ENCODE data around the gene SLC6A1. TPM values are rescaled to one million over a fixed set of nuclear protein-coding genes. Genes with fewer than 3 reads are reported as not detected.

The SLC6A1 gene
- total RNA-seq, 1 donor from 2014 or later, result not detected

DNA sequence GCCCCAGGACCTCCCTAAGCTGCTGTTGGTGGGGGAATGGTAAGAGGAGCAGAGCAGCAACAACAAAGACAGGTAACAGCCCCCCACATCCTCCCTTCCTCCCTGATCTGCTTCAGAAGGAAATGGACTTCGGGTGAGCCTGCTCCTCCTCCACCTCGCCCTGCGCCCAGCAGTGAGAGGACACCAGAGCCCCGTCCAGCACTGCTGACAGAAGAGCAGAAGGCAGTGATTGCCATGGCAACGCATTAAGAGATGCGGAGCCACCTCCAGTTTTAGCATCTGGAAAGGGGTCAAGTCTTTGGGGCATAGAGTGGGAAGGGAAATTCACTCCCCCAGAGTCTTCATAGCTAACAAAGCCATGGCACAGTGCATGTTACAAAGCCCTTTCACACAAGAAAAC lies 84.2 kb downstream of the SLC6A1 start:
- H3K4me3 Mint-ChIP-seq, result no peak overlapping the region
- H3K36me3 Mint-ChIP-seq (ENCODE audit: low read depth), result no peaks in the 10 kb centered on the region
- intact Hi-C loops (cut with micrococcal nuclease), result no loop called here
- TF ChIP-seq, protein P1, sequence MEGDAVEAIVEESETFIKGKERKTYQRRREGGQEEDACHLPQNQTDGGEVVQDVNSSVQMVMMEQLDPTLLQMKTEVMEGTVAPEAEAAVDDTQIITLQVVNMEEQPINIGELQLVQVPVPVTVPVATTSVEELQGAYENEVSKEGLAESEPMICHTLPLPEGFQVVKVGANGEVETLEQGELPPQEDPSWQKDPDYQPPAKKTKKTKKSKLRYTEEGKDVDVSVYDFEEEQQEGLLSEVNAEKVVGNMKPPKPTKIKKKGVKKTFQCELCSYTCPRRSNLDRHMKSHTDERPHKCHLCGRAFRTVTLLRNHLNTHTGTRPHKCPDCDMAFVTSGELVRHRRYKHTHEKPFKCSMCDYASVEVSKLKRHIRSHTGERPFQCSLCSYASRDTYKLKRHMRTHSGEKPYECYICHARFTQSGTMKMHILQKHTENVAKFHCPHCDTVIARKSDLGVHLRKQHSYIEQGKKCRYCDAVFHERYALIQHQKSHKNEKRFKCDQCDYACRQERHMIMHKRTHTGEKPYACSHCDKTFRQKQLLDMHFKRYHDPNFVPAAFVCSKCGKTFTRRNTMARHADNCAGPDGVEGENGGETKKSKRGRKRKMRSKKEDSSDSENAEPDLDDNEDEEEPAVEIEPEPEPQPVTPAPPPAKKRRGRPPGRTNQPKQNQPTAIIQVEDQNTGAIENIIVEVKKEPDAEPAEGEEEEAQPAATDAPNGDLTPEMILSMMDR (IDR thresholded peaks at IDR 0.05), result no peak
- ChIA-PET POLR2A (no interaction called here), CTCF (no interaction called here)
- H3K4me1 Mint-ChIP-seq, result peaks cover 7% of the 10 kb centered on the region
- H3K27me3 Mint-ChIP-seq, result peaks cover 11% of the 10 kb centered on the region
- DNase-seq (no peak), ATAC-seq (ENCODE audit: low read depth) (no peak)
- H3K27ac Mint-ChIP-seq, result no peak overlapping the region
- H3K9me3 Mint-ChIP-seq, result no peaks in the 10 kb centered on the region

DNA sequence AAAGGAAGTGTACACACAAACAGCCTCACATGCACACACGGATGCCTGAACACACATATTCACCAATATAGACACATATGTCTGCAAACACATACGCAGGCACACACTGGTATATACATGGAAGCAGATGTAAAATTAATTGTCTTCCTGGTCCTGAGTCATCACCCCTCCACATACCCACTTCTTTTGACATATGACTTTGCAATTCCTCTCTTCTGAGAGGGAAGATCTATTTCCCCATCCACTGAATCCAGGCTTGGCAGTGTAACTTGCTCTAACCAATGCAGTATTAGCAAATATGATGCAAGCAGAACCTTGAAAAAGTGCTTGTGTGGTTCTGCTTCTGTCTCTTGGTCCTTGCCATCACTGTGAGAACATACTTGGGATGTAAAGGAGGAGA lies 84.9 kb downstream of the SLC6A1 start:
- Mint-ChIP-seq H3K36me3 (ENCODE audit: low read depth) (no peaks in the 10 kb centered on the region), H3K4me3 (no peak overlapping the region), H3K27ac (no peak overlapping the region), H3K4me1 (peaks cover 7% of the 10 kb centered on the region), H3K9me3 (no peaks in the 10 kb centered on the region), H3K27me3 (peaks cover 11% of the 10 kb centered on the region)
- ChIA-PET POLR2A (no interaction called here), CTCF (no interaction called here)
- TF ChIP-seq, protein P1 (IDR thresholded peaks at IDR 0.05), result no peak
- intact Hi-C loops (cut with micrococcal nuclease), result no loop called here
- DNase-seq, result no peak
- no peak for ATAC-seq (ENCODE audit: low read depth)

DNA sequence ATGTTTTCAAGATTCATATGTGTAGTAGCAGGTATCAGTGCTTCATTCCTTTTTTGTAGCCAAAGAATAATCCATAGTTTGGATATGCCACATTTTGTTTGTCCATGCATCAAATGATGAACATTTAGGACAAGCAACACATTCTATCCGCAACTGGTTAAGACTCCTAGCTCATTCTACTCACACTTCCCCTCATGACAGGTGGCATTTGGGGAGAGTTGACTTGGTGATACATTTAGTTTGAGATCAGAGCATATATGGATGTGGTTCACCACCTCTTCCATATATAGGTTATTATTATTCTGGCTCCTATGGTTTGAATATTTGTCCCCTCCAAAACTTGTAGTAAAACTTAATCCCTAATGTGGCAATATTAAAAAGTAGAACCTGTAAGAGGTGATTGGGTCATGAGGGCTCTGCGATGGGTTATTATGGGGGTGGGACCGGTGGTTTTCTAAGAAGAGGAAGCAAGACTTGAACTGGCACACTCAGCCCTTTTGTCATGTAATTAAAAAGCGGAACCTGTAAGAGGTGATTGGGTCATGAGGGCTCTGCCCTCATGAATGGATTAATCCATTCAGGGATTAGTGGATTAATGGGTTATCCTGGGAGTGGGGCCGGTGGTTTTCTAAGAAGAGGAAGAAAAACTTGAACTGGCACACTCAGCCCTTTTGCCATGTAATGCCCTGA lies 86.4 kb downstream of the SLC6A1 start:
- Mint-ChIP-seq H3K9me3 (no peaks in the 10 kb centered on the region), H3K36me3 (ENCODE audit: low read depth) (no peaks in the 10 kb centered on the region), H3K4me1 (peaks cover 7% of the 10 kb centered on the region), H3K27ac (no peak overlapping the region), H3K27me3 (peaks cover 8% of the 10 kb centered on the region), H3K4me3 (no peak overlapping the region)
- ChIA-PET CTCF (no interaction called here), POLR2A (no interaction called here)
- TF ChIP-seq, protein P1 (IDR thresholded peaks at IDR 0.05), result no peak
- ATAC-seq (ENCODE audit: low read depth) (no peak), DNase-seq (no peak)
- intact Hi-C loops (cut with micrococcal nuclease), result no loop called here

DNA sequence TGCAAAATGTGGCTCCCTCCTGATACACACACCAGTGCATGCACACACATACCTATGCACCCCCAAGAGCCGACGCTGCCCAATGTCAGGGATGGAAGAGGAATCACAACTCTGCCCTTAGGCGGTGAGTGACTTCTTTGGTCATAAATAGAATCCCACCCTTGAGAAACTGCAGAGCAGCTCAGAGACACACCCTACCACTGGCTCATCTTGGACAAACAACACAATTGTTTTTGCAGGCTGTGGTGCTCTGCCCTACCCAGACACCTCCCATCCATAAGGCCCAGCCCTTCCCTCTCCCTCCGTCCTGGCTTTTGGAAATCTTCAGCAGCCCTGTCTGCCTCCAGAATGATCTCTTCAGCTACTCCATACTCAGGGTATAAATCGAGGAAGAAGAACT lies 87.9 kb downstream of the SLC6A1 start:
- Mint-ChIP-seq H3K9me3 (no peaks in the 10 kb centered on the region), H3K27ac (no peak overlapping the region), H3K36me3 (ENCODE audit: low read depth) (no peaks in the 10 kb centered on the region), H3K4me3 (no peak overlapping the region), H3K27me3 (peaks cover 7% of the 10 kb centered on the region), H3K4me1 (peaks cover 7% of the 10 kb centered on the region)
- CTCF ChIA-PET, result no interaction called here
- intact Hi-C loops (cut with micrococcal nuclease), result no loop called here
- ATAC-seq (ENCODE audit: low read depth) (no peak), DNase-seq (no peak)
- TF ChIP-seq, protein P1 (IDR thresholded peaks at IDR 0.05), result no peak
- POLR2A ChIA-PET, result no interaction called here

DNA sequence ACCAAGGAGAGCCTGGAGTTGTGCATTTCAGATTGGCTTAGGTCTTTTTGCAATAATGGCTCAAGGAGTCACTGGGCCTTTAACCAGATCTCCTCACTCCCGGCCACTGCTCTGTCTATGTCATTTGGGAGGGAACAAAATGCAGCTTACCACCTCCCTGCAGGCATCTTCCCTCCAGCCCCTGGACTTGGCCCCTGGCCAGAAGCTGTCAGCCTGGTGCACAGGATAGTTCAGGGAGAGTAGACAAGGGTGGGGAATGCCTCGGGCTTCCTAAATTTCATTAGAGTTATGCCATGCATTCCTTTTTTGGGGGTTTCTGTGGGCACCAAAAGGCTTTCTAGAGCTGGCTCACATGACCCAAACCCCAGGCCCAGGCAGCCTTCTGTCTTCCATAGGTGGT lies 91.5 kb downstream of the SLC6A1 start:
- H3K27me3 Mint-ChIP-seq, result peaks cover 2% of the 10 kb centered on the region
- H3K36me3 Mint-ChIP-seq (ENCODE audit: low read depth), result no peaks in the 10 kb centered on the region
- ChIA-PET POLR2A (no interaction called here), CTCF (no interaction called here)
- no peak overlapping the region for H3K4me3 Mint-ChIP-seq
- intact Hi-C loops (cut with micrococcal nuclease), result no loop called here
- no peaks in the 10 kb centered on the region for H3K9me3 Mint-ChIP-seq
- peaks cover under 1% of the 10 kb centered on the region for H3K4me1 Mint-ChIP-seq
- H3K27ac Mint-ChIP-seq, result no peak overlapping the region
- TF ChIP-seq, protein P1 (IDR thresholded peaks at IDR 0.05), result no peak
- ATAC-seq (ENCODE audit: low read depth), result no peak
- DNase-seq, result no peak

All from activated B cell treated with CpG ODN at 0.5 μM for 24 hours (primary cell).